Measurements from ENCODE around the gene DLGAP4.
A peak's percentile ranks its signal among the peaks of the same experiment; 100 is the strongest.

Gene DLGAP4

DNA sequence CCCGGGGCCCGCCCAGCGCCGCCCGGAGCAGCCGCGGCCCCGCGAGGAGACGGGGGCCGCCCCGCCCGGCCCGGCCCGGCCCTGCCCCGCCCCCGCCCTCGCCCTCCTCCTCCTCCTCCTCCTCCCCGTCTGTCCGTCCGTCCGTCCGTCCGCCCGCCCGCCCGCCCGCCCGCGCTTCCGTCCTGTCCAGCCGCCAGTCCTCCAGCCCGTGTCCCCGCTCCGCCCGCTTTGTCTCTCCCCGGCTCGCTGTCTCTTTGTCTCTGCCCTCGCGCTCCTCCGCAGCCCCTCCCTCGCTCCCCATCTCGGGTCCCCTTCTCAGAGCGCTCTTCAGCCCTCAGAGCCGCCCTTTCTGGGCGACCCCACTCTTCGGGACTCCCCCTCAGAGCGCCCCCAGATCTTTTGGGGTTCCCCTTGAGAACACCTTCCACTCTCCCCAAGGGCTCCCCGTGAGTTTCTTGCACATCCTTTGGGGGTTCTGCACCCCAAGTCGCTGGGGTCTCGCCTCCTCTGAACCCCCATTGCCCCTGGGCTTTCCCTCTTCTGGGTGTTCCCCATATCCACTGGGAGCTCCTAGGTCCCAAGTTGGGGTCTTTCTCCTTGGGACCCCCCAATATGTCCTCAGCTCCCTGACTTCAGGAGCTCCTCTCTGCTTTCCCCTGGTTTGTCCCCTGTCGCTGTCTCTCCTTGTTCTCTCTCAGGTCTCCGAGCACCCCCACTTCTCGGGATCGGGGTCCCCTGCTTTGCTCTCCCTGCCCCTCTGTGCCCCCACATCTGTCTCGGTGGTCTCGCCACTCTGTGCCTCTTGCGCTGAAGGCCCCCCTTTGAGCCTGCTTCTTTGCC, 155.7 kb downstream of the DLGAP4 start:
- DNase-seq: peak; percentile 65

DNA sequence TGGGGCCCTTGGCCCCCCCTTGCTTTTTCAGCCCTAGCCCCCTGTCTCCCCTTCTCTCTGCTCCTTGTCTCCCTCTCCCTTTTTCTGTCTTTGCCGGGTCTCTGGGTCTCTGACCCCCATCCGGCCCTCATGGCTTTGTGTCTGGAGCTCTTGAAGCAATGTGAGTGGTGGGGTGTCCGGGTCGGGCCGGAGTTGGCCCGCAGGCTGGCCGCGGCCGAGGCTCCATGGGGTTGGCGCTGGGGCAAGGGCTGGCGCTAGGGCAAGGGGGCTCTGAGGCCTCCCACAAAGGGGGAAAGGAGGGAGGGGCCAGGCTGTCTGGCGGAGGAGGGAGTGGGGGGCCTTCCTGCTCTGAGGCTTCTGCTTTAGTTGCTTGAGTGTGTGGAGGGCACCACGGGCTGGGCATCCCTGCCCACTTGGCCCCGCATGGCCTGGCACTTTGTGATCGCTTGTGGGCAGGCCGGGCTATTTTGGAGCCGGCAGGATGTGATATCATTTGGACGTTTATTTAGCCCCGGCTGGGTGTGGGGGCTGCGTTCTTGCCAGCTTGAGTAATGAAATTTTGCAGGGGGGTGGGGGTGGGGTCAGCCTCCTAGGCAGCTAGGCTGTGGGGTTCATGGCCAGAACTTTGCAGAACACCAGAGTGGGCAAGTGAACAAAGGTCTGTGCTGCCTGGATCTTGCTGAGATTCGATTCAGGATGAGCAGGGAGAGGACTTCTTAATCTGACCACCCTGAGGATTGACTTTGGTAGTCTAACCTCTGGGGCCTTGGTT, 156.5 kb downstream of the DLGAP4 start:
- DNase-seq: peak; percentile 54

DNA sequence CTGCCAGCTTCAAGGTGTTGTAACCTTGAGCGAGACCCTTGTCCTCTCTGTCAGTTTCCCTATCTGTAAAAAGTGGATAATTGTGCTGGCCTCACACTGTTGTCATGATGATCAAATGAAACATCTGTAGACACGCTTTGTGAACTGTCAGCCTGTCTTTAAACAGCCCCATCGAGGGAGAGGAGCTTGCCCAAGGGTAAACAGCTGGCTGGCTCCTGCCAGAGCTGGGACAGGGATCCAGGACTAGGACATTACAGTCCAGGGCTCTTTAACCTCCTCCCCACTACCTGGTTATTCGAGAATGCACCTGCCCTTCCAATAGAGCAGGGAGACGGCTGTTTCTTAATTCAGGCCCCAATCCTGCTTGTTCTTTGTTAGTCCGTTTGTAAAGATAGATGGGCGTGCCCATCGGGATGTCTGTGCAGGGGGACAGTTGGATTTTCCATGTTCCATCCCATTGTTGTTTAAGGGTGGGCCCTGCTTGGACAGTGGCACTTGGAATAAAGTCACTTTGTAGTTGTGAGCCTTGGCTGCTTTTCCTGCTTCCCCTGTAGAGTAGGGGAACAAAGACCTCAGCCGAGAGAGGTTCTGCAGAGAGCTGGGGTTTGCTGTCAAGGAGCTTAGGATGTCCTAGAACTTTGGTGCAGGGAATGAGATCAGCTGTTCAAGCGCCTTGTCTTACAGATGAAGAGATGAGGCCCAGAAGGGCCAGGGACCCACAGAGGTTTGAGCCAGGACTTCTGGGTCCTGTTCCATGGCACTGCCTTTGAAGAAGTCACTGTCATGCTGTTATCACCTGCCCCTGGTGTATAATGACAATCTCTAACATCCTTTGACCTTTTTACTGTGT, 157.3 kb downstream of the DLGAP4 start:
- no peak for DNase-seq

DNA sequence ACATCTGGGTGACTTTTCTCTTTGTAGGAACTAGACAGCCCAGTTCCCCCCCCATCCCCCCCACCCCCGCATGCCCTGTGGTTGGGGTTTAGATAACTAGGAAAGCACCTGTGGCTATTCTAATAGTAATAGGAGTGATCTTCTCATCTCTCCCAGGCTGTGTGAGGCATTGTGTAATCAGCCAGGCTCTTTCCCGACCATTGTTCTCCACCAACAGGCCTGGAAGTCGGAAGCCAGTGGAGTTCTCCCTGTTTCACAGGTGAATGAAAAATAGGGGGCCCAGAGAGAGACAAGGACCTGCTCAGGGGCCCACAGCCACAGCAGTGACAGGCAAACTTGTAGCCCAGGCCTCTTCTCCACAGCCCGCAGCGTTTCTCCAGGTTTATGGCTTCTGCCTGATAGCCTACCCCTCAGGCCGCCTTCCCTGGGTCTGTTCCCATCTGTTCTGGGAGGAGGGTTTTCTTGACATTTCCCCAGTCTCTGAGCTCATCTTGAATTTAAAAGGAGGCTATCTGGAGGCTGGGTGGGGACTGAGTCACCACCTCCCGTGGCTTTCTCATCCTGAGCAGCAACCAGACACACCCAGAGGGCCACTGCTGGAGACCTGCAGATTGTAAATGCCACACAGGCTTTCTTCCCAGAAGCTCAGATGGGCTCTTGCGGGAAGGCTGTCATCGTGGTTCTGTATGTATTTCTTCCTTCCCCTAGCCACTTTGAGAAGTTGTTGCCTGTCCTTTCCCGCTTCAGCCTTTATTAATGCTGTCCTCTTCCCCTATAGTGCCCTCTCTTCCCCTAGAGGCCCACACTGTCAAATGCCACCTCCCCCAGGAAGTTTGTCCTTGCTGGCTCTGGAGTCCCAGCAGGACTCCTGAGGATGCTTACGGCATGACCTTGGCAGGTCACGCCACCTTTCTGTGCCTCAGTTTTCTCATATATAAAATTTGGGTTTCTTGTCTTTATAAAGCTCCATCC, 159.3 kb downstream of the DLGAP4 start:
- DNase-seq: peak; percentile 82

DNA sequence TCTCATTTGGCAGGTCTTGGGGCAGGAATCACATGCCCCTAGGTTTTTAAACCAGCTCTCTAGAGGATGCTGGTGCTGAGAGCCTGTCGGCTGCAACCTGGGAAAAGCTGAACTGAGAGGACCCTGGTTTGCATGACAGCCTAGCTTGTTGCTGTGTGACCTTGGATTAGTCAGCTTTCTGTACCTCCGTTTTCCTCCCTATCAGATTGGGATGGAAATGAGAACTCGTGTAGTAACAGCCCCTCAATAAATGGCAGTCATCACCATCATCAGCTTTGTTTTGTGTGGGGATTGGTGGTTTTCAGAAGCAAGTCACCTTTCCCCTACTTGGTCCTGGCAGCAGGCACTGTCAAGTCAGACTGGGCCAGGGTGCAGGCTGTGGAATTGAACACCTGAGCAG, 159.9 kb downstream of the DLGAP4 start:
- no peak for DNase-seq

DNA sequence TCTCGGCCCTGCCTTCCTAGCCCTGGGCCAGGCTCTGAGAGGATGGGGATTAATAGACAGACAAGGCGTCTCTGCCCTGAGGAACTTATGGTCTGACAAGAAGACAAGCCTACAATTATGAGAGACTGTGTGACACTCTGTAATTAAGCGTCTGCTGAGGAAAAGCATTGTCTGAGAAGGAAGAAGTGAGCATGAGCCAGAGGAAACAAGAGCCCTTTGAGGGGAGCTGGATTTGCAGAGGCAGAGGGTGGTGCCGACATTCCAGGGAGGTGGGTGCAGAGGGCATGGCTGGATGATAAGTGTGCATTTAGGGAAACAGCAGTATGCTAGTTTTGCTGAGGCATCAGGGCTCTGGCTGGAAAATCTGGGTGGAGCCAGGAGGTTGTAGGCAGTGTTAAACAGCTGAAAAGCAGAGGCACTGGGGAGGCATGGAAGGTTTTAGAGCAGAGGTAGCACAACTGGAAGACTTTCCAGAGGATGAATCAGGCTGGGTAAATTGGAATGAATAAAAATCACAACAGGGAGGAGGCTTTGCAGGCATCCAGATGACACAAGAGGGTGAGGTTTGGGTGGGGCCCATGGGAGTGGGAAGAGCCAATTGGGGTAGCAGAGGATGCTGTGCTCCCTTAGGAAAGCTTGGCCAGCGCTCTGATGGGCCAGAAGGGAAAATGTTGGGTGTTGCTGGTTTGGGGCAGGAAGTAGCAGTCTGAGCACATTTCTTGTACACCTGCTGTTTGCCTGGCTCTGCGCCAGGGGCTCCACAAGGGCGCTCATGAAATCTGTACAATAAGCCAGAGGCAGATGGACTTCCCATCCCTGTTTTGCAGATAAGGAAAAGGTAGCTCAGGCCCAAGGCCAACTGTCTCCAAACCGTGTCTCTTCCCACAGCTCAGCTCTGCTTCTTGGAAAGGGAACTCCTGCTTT, 161.2 kb downstream of the DLGAP4 start:
- DNase-seq: no peak

DNA sequence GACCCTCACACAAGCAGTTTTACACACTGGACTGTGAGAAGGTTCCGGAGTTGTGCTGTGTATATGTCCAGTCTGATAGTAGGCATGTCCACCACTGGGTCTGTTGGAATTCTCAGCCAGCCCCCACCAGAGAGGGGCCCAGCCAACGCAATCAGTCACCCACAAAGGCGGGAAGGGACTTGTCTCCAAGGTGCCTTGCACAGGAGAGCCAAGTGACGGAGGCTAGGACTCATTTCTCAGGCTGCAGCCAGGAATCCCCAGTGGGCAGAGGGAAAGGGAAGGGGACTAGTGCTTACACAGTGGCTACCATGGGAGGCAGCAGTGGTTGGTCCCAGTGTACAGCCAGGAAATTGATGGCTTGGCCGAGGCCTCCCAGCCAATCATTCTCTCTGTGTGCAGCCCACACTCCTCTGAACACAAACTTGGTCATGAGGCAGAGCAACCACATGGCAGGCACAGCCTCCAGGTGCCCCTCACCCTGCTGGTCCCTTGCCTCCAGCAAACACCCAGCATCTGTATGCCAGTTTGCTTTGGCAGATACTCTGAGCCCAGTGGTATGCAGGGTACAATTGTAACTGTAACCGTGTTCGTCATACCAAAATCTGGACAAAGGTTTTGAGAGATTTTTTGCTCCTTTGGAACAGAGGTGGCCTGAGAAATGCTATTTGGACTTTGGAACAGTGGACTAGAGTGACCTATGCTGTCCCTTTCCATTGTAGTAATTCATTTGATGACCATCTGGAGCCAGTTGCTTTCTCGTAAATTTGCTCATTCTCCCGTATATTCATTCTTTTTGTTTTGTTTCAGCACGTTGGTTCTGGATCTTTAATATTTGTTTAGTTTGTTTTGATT, 162.2 kb downstream of the DLGAP4 start:
- no peak for DNase-seq

DNA sequence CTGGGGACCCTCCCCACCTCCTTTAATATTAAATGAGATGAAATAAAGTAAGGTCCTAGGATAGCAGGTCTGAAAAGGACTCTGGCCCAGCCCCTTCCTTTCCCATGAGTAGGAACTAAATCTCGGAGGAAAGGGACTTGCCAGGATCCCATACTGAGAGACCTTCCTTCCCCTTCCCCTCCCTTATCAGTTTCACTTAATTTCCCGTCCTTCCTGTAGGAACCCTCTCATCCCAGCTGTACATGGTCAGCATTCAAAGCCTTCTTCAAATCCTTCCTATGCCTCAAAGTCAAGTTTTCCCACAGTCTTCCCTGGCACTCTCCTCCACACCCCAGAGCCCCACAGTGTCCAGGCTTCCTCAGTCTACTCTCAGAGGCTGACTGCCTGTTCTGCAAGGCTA, 163.8 kb downstream of the DLGAP4 start:
- no peak for DNase-seq

DNA sequence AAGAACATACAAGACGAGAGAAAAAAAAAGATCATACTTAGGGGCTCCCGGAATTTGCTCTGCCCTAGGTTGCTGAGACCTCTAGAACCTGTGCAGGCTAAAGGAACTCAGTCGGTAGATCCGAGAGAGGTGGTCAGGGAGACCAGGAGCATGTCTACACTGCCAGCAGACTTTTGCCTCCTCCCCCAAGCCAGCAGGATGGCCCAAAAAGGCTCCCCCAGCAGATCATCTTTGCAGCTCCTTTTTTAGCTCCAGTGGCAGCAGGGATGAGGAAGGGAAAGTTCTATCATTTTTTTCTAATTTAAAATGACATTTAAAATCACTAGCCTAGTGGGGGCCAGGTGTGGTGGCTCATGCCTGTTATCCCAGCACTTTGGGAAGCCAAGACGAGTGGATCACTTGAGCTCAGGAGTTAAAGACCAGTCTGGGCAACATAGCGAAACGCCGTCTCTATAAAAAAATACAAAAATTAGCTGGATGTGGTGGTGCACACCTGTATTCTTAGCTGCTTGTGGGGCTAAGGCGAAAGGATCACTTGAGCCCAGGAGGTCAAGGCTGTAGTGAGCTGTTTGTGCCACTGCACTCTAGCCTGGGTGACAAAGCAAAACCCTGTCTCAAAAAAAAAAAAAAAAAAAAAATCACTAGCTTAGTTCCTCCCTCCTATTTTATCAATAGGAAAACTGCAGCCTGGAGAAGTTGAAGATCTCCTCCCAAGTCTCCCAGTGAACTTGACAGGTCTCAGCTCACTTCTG, 165.9 kb downstream of the DLGAP4 start:
- no peak for DNase-seq

DNA sequence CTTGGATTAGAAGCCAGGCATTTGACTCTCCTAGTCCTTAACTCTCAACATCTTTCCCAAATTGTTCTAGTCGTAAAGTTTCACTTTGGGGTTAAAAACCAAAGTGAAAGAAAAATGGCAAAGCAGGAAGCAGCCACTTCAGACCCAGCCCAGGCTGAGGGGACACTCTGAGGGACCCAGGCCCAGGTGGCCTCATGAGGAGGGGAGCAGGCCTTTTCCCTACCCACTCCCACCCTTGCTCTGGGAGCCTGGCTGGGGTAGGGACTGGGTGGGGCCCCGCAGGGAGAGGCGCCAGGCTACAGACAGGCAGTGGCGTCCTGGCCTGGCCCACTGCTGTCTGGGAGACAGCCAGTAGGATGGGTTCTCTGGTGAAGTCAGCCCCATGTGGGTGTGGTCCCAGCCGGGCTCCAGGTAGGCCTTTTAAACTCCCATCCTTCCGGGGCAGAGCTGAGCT, 166.5 kb downstream of the DLGAP4 start:
- DNase-seq: no peak

DNA sequence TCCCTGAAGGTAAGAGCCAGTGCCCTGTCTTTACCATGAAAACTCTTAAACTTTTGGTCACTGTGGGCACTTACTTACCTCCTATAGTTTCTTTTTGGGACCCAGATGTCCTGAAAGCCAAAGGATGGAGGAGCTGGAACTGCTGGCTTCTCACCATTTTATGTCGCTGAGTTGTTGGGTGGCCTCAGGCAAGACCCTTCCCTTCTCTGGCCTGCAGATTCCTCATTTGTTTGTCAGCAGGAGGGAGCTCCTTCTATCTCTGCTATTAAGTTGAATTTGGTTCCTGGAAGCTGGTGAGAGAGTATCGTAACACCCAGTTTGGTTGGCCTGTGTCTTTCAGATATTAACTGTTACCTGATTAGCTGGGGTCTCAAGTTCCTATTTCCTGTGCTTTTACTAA, 167.0 kb downstream of the DLGAP4 start:
- no peak for DNase-seq

DNA sequence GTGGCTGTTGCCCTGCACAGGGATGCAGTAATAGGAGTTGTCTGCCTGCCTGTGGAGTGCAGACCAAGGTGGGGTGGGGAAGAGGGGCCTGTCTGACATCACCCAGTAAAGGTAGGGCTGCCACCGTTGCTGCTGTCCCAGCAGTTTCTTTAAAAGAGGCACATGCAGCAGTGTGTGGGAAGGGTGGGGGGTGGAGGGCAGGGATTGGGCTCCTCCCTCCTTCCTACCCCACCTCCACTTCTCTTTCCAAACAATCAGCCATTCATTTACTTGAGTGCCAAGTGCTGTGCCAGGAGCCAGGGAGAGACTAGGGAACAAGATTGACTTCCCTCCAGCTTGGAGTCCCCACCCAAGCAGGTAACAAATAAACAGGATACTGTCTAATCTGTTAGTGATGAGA, 168.4 kb downstream of the DLGAP4 start:
- DNase-seq: no peak

DNA sequence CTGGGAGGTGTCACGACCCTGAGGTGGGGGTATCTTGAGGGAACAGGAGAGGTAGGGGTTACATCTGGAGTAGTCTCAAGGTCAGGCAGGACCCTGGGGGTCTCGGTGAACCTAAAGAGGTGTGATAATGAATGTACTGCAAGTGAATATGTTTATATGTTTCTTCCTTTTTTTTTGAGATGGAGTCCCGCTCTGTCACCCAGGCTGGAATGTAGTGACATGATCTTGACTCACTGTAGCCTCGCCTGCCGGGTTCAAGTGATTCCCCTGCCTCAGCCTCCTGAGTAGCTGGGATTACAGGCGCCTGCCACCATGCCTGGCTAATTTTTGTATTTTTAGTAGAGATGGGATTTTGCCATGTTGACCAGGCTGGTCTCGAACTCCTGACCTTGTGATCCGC, 168.9 kb downstream of the DLGAP4 start:
- DNase-seq: peak; percentile 57

DNA sequence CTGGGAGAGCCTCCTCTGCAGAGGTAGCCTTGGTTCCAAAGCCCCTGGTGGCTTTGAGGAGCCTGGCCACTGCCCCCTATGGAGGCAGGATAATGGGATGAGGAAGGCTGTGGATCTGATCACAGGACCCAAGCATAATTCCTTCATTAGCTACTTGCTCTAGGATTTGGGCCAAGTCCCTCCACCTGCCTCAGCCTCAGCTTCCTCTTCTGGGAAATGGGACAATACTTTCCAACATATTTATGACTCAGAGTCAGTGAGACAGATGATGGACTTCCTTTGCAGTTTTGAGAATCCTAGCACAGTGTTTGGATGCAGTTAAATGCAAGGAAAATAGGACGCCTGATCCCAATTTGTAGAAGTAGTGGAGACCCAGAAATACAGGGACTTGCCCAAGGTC, 171.3 kb downstream of the DLGAP4 start:
- no peak for DNase-seq

DNA sequence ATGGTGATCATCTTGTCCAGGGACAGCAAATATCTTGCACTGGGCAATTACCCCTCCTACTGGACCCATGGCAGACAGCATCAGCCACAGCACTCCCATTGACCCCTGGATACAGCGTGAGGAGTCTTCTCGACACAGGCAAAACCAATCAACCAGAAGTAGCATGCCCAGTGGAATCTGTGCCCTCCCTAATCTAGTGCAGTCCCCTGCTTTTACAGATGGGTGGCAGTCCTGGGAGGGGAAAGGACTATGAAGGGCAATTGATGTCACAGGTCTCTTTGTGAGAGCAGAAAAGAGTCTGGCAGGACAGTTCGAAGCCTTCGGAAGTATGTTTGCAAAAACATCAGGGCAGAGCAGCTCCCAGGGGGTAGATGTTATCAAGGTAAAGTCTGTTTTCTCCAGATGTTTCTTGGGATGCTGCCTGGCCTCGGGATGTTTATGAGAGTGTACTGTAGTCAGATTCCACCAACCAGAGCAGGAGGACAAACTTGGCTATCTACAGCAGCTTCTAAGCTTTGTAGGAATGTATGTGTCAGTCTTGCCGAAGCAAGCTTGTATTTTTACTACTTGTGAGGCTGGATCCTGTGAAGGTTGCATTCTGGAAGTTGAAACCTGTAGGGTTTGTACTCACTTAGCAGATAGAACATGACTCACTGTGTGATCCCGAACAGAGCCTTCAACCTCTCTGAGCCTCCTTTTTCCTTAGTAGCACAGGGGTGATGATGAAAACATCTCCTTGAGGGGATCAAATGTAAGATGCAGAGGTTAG, 172.2 kb downstream of the DLGAP4 start:
- no peak for DNase-seq

DNA sequence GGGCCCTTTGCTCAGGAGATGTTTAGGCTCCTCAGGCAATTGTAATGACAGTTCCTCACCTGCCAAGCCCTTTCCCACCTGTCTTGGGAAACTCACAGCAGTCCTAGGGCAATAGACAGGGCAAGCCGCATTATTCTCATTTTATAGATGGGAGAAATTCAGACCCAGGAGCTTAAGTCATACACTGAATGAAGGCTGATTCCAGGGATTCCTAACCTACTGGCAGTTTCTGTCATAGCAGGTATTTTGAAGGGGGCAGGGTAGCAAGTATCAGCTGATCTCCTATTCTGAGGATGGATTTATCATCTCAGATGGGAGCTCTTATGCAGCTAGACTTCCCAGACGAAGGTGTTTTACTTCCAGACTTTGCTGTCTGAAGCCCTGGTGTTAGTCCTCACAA, 173.8 kb downstream of the DLGAP4 start:
- DNase-seq: no peak

DNA sequence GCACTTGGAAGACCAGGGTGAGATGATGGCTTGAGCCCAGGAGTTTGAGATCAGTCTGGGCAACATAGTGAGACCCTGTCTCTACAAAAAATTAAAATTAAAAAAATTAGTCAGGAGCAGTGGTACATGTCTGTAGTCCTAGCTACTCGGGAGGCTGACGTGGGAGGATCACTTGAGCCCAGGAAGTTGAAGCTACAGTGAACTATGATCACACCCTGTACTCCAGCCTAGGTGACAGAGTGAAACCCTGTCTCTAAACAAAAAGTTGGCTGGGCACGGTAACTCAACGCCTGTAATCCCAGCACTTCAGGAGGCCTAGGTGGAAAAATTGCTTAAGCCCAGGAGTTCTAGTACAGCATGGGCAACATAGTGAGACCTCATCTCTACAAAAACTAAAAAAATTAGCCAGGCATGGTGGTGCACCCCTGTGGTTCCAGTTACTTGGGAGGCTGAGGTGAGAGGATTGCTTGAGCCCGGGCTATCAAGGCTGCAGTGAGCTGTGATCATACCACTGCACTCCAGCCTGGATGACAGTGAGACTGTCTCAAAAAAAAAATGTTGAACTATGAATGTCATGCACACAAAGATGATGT, 174.4 kb downstream of the DLGAP4 start:
- DNase-seq: no peak

Measured in HCEC 1CT (cell line).